ENCODE measurements around the gene MAPK11. TPM values are rescaled to one million over a fixed set of nuclear protein-coding genes. Genes with fewer than 3 reads are reported as not detected.

Gene MAPK11
- total and polyA plus RNA-seq, 8 donors: 0.29 to 13.6 (median 8.9) TPM; not detected in 1

DNA sequence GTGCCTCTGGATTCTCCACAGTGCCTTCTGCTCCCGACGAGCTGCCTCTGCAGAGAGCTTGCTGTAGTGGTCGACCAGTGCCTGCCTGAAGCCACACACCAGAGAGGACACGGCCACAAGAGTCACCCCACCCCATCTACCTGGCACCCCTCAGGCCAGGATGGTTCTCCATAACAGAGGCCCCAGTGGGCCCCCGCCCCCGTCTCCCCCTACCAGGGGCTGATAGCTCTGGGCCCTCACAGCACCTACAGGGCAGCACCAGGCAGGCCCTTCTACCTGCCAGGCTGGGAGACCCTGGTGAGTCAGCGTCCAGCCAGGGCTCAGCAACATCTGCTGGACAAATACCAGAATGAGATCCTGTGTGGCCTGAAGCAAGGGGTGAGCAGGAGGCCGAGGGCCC, 47.7 kb downstream of the MAPK11 start:
- Histone ChIP-seq H3K9me3 (no peaks in the 10 kb centered on the region), H3K36me3 (peaks cover 83 to 98% (median 95%) of the 10 kb centered on the region in 4 donors), H3K27me3 (no peaks in the 10 kb centered on the region), H3K4me3 (no peak overlapping the region), H3K27ac (no peak overlapping the region), H3K4me1 (peaks cover 5 to 14% (median 10%) of the 10 kb centered on the region in 4 donors)
- TF ChIP-seq EP300 (IDR thresholded peaks at IDR 0.05): no peak
- TF ChIP-seq, protein P1, sequence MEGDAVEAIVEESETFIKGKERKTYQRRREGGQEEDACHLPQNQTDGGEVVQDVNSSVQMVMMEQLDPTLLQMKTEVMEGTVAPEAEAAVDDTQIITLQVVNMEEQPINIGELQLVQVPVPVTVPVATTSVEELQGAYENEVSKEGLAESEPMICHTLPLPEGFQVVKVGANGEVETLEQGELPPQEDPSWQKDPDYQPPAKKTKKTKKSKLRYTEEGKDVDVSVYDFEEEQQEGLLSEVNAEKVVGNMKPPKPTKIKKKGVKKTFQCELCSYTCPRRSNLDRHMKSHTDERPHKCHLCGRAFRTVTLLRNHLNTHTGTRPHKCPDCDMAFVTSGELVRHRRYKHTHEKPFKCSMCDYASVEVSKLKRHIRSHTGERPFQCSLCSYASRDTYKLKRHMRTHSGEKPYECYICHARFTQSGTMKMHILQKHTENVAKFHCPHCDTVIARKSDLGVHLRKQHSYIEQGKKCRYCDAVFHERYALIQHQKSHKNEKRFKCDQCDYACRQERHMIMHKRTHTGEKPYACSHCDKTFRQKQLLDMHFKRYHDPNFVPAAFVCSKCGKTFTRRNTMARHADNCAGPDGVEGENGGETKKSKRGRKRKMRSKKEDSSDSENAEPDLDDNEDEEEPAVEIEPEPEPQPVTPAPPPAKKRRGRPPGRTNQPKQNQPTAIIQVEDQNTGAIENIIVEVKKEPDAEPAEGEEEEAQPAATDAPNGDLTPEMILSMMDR (IDR thresholded peaks at IDR 0.05): no peak
- no peak for TF ChIP-seq POLR2AphosphoS5 (IDR thresholded peaks at IDR 0.05)
- no peak for TF ChIP-seq POLR2A (IDR thresholded peaks at IDR 0.05)
- DNase-seq: no peak
- WGBS, 5 donors: 83 to 91% (median 85%) methylated on average over 3 to 8 of the region's 8 CpGs
- intact Hi-C loops (cut with DNase I; ENCODE audit: low total_unique reads): no loop called here

DNA sequence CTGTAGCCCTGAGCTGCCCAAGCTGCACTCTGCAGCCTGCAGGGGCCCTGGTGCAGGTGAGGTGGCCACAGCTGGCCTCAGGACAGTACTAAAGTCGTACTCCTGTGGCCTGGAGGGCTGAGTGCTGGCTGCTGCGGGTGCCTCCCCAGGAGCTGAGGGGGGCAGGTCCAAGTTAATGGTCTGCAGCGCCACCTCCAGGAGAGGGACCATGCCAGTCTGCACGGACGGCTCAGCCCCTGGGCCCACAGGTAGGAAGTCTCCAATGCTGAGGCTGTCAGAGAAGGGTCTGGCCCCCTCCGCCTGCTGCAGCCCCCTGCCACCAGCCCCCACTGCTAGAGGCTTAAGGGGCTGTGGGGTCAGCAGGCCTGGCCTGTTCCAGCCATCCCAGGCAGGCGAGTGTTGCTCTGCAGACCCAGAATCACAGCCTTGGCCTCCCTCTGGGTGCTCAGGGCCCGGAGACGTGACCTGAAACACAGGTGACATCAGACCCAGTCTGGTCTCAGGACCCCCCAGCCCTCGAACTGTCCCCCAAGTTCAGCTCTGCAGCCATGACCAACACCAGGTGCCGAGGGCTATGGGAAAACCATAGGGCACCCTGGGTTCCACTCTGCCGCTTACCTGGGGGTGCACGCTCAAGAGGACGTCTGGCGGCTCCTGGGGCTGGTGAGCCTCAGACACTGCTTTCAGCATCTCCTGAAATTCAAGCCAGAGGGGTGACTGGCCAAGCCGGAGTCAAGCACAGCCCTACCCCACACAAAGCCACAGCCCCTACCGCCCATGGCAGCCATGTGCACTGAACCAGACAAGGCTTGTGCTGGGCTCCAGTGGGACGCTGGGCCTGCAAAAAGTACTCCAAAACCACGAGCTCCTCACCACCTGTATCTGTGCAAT, 48.5 kb downstream of the MAPK11 start:
- H3K9me3 ChIP-seq: no peaks in the 10 kb centered on the region
- peaks cover 5 to 14% (median 10%) of the 10 kb centered on the region in 4 donors for H3K4me1 ChIP-seq
- DNase-seq: no peak
- H3K4me3 ChIP-seq: no peak overlapping the region
- no peak for TF ChIP-seq EP300 (IDR thresholded peaks at IDR 0.05)
- no peak for TF ChIP-seq POLR2A (IDR thresholded peaks at IDR 0.05)
- TF ChIP-seq, protein P1 (IDR thresholded peaks at IDR 0.05): no peak
- no peak for TF ChIP-seq POLR2AphosphoS5 (IDR thresholded peaks at IDR 0.05)
- H3K36me3 ChIP-seq: peaks cover 85 to 98% (median 95%) of the 10 kb centered on the region in 4 donors
- intact Hi-C loops (cut with DNase I; ENCODE audit: low total_unique reads): no loop called here
- H3K27ac ChIP-seq: no peak overlapping the region
- H3K27me3 ChIP-seq: no peaks in the 10 kb centered on the region
- 90 to 94% (median 94%) methylated on average over 6 to 19 of the region's 19 CpGs for WGBS, 5 donors

DNA sequence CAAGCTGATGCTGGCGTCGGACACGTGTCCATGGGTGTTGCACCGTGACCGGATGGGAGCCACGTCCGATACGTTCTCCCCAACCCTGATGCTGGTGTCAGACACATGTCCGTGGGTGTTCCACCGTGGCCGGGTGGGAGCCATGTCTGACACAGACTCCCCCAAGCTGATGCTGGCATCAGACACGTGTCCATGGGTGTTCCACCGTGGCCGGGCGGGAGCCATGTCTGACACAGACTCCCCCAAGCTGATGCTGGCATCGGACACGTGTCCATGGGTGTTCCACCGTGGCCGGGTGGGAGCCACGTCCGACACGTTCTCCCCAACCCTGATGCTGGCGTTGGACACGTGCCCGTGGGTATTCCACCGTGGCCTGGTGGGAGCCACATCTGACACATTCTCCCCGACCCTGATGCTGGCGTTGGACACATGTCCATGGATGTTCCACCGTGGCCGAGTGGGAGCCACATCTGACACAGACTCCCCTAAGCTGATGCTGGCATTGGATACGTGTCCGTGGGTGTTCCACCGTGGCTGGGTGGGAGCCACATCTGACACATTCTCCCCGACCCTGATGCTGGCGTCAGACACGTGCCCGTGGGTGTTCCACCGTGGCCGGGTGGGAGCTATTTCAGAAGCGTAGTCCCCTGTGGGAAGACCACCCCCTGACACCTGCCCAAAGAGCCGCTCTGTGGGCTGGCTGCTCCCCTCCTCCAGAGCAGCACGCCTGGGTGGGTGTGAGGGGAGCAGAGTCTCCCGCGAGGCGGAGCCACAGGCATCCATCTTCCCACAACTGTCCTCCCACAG, 49.4 kb downstream of the MAPK11 start:
- Histone ChIP-seq H3K9me3 (no peaks in the 10 kb centered on the region), H3K27ac (no peak overlapping the region), H3K4me1 (peaks cover 5 to 14% (median 10%) of the 10 kb centered on the region in 4 donors), H3K36me3 (peaks cover 85 to 98% (median 95%) of the 10 kb centered on the region in 4 donors), H3K4me3 (no peak overlapping the region), H3K27me3 (no peaks in the 10 kb centered on the region)
- whole genome bisulfite sequencing, 5 donors: 93 to 97% (median 95%) methylated on average over 31 to 45 of the region's 45 CpGs
- TF ChIP-seq POLR2AphosphoS5 (IDR thresholded peaks at IDR 0.05) (no peak), POLR2A (IDR thresholded peaks at IDR 0.05) (no peak), EP300 (IDR thresholded peaks at IDR 0.05) (no peak)
- TF ChIP-seq, protein P1 (IDR thresholded peaks at IDR 0.05): no peak
- intact Hi-C loops (cut with DNase I; ENCODE audit: low total_unique reads): no loop called here
- no peak for DNase-seq
